ENCODE measurements around the gene TPGS2. TPM values are rescaled to one million over a fixed set of nuclear protein-coding genes. Genes with fewer than 3 reads are reported as not detected.
A peak's percentile ranks its signal among the peaks of the same experiment; 100 is the strongest.
"Not testable (repeated sequence)": the region's sequence is repeated elsewhere in the genome, so short reads cannot be mapped to it uniquely, and the experiment has no call there.

The TPGS2 gene, protein sequence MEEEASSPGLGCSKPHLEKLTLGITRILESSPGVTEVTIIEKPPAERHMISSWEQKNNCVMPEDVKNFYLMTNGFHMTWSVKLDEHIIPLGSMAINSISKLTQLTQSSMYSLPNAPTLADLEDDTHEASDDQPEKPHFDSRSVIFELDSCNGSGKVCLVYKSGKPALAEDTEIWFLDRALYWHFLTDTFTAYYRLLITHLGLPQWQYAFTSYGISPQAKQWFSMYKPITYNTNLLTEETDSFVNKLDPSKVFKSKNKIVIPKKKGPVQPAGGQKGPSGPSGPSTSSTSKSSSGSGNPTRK
- 10 to 100 TPM; 77.0 to 83.1 TPM for total RNA-seq

DNA sequence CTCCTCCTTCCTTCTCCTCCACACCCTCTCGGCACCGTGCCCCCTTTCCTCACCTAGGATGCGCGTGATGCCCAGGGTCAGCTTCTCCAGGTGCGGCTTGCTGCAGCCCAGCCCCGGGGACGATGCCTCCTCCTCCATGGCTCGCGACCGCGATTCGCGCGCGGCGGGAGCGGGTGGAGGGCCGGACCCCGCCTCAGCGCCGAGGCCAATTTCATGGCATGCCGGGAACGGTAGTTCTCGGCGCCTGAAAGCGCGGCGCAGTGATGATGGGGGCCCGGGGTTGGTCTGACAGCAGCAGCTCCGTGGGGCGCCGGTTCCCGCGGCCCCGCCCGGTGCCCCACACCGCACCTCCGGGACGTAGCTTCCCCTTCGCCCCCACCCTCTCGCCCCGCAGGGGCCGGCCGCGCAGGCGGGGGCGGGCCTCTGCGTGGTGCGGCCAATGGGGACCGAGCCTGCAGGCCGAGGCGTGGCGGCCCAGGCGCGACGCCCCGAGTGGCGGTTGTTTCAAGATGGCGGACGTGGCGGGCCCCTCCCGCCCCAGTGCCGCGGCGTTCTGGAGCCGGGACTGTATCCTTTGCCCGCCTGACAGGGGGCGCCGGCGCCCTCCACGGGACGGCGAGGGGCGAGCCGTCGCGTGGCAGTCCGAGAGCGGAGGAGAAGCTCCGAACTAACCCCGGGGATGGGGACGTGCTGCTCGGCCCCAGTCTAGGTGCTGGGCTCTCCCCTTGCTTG lies at the start of gene TPGS2, which contains the start of gene KIAA1328:
TPGS2 (minus strand) TSS at position 373 of the 732 bp plus-strand sequence; CDS start at position 138, 235 bp downstream.
KIAA1328 (plus strand) TSS at position 498 of the 732 bp plus-strand sequence; CDS start at position 510, 12 bp downstream.
- Mint-ChIP-seq H3K27me3 (no peaks in the 10 kb centered on the region), H3K4me1 (ENCODE audit: low read depth) (peaks cover 47% of the 10 kb centered on the region)

DNA sequence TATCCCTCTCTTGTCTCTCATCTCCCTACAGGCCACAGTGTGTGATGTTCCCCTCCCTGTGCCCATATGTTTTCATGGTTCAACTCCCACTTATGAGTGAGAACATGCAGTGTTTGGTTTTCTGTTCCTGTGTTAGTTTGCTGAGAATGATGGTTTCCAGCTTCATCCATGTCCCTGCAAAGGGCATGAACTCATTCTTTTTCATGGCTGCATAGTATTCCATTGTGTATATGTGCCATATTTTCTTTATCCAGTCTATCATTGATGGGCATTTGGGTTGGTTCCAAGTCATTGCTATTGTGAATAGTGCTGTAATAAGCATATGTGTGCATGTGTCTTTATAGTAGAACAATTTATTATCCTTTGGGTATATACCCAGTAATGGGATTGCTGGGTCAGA lies 45.0 kb upstream of the TPGS2 start:
- peaks cover 44% of the 10 kb centered on the region for H3K36me3 Mint-ChIP-seq (ENCODE audit: low read depth)
- POLR2A ChIA-PET; CTCF ChIA-PET; H3K27me3 Mint-ChIP-seq; H3K4me1 Mint-ChIP-seq (ENCODE audit: low read depth); ATAC-seq; H3K9me3 Mint-ChIP-seq; intact Hi-C loops (cut with micrococcal nuclease); DNase-seq; H3K4me3 Mint-ChIP-seq; H3K27ac Mint-ChIP-seq: not testable (repeated sequence)

More for the DNA sequence above, at the start of gene TPGS2, which contains the start of gene KIAA1328:
- ChIA-PET POLR2A (interaction anchor here (1.0 to 2.1 kb wide), 3 partner anchors 10 to 60 kb away, joined by 3 to 13 read pairs (median 4); no protein-coding TSS in a partner anchor), CTCF (interaction anchor here (0.7 to 2.0 kb wide), 10 partner anchors 11 to 141 kb away, joined by 3 to 9 read pairs (median 3); no protein-coding TSS in a partner anchor)
- H3K4me3 Mint-ChIP-seq: peak within 1 kb of the TSS; percentile 84
- H3K9me3 Mint-ChIP-seq: no peaks in the 10 kb centered on the region
- peak; percentile 92 for ATAC-seq
- TF ChIP-seq, protein P1, sequence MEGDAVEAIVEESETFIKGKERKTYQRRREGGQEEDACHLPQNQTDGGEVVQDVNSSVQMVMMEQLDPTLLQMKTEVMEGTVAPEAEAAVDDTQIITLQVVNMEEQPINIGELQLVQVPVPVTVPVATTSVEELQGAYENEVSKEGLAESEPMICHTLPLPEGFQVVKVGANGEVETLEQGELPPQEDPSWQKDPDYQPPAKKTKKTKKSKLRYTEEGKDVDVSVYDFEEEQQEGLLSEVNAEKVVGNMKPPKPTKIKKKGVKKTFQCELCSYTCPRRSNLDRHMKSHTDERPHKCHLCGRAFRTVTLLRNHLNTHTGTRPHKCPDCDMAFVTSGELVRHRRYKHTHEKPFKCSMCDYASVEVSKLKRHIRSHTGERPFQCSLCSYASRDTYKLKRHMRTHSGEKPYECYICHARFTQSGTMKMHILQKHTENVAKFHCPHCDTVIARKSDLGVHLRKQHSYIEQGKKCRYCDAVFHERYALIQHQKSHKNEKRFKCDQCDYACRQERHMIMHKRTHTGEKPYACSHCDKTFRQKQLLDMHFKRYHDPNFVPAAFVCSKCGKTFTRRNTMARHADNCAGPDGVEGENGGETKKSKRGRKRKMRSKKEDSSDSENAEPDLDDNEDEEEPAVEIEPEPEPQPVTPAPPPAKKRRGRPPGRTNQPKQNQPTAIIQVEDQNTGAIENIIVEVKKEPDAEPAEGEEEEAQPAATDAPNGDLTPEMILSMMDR (IDR thresholded peaks at IDR 0.05): peak; percentile 60
- peak within 1 kb of the TSS; percentile 95 for H3K27ac Mint-ChIP-seq
- DNase-seq: peak; percentile 90
- intact Hi-C loops (cut with micrococcal nuclease): no loop called here
- peaks cover 15% of the 10 kb centered on the region for H3K36me3 Mint-ChIP-seq (ENCODE audit: low read depth)

DNA sequence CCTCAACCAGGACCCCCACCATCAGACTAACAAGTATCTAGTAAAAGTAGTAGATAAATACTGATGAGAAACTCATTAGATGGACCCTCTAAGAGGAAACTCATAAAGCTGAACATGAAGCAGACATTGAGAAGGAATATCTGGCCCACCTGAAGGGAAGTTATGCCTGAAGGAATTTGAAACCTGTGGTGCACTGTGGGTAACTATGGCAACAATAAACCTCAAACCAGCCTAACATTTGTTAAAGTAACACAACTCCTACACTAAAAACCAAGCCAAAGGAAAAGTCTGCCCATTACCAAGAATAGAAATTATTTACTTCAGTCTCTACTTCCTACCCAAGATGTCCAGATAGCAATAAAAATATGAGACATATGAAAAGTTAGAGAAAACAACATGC lies 43.5 kb upstream of the TPGS2 start:
- no peak overlapping the region for H3K4me3 Mint-ChIP-seq
- intact Hi-C loops (cut with micrococcal nuclease): no loop called here
- peaks cover 7% of the 10 kb centered on the region for H3K4me1 Mint-ChIP-seq (ENCODE audit: low read depth)
- peaks cover 35% of the 10 kb centered on the region for H3K36me3 Mint-ChIP-seq (ENCODE audit: low read depth)
- ATAC-seq (no peak), DNase-seq (no peak)
- no peak overlapping the region for H3K27ac Mint-ChIP-seq
- ChIA-PET POLR2A (no interaction called here), CTCF (no interaction called here)
- H3K27me3 Mint-ChIP-seq: no peaks in the 10 kb centered on the region
- H3K9me3 Mint-ChIP-seq: peaks cover 8% of the 10 kb centered on the region
- TF ChIP-seq, protein P1 (IDR thresholded peaks at IDR 0.05): no peak

DNA sequence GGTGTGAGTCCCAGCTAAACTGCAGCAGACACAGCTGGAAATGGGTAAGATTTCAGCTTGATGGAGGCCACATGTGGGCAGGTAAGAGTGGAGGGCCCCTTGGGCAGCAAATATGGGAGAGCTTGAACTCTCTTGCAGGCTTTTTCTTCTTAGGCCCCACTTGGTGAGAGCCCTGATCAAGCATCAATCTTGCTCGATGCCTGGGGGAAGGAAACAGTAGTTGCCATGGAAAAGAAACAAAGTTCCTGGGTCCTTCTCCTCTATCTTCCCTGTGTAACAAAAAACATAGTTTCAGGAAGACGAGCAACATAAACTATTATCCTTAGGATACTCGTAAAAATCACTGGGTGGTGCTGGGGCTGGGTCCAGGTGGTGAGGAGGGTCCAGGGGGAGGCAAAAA lies 43.0 kb upstream of the TPGS2 start:
- intact Hi-C loops (cut with micrococcal nuclease): no loop called here
- Mint-ChIP-seq H3K27ac (no peak overlapping the region), H3K4me3 (no peak overlapping the region), H3K9me3 (peaks cover 8% of the 10 kb centered on the region), H3K4me1 (ENCODE audit: low read depth) (peaks cover 7% of the 10 kb centered on the region), H3K27me3 (no peaks in the 10 kb centered on the region), H3K36me3 (ENCODE audit: low read depth) (peaks cover 32% of the 10 kb centered on the region)
- ChIA-PET POLR2A (interaction anchor here (0.6 kb wide), 1 partner anchor 14 kb away, joined by 3 read pairs; no protein-coding TSS in a partner anchor), CTCF (no interaction called here)
- ATAC-seq (no peak), DNase-seq (no peak)
- TF ChIP-seq, protein P1 (IDR thresholded peaks at IDR 0.05): no peak

DNA sequence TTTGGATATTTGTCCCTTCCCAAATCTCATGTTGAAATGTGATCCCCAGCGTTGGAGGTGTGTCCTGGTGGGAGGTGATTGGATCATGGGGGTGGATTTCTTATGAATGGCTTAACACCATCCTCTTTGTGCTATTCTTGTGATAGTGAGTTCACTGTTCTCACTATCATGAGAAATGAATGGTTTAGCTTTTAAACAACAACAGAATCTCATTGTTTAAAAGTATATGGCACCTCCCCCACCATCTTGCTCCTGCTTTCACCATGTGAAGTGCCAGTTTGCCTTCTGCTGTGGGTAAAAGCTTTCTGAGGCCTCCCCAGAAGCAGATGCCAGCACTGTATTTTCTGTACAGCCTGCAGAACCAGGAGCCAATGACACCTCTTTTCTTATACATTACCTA lies 38.3 kb upstream of the TPGS2 start:
- ChIA-PET POLR2A (interaction anchor here (0.7 kb wide), 1 partner anchor 79 kb away, joined by 4 read pairs; no protein-coding TSS in a partner anchor), CTCF (no interaction called here)
- ATAC-seq: no peak
- TF ChIP-seq, protein P1 (IDR thresholded peaks at IDR 0.05): no peak
- H3K27me3 Mint-ChIP-seq: no peaks in the 10 kb centered on the region
- peaks cover 6% of the 10 kb centered on the region for H3K4me1 Mint-ChIP-seq (ENCODE audit: low read depth)
- H3K36me3 Mint-ChIP-seq (ENCODE audit: low read depth): peaks cover 18% of the 10 kb centered on the region
- intact Hi-C loops (cut with micrococcal nuclease): no loop called here
- H3K9me3 Mint-ChIP-seq: no peaks in the 10 kb centered on the region
- no peak overlapping the region for H3K4me3 Mint-ChIP-seq
- H3K27ac Mint-ChIP-seq: no peak overlapping the region
- no peak for DNase-seq

Data from activated CD8-positive, alpha-beta T cell treated with anti-CD3 and anti-CD28 coated beads for 36 hours (primary cell).